Keratinocyte (primary cell): ENCODE data around the gene PCGF3. TPM values are rescaled to one million over a fixed set of nuclear protein-coding genes. Genes with fewer than 3 reads are reported as not detected.

Source experiments
- DNase-seq: peaks from one replicate; pipeline ENCODE4 v3.0.0-alpha.2; 2011; ENCODE audit warnings: low read depth, missing footprints, low spot score
- FAIRE-seq: peaks from 2 replicates; lab custom pipeline; 2011; peaks lifted over from hg19 to GRCh38; lab: Jason Lieb, UNC
- H2AFZ ChIP-seq: 2 replicates; pipeline ENCODE4 v1.6.0; 2012; ENCODE audit warnings: low read length, control low read depth, inconsistent platforms; ENCODE audit not compliant: control insufficient read depth
- H3K27ac ChIP-seq: 2 replicates; pipeline ENCODE4 v1.5.1; 2011; ENCODE audit warnings: low read length; ENCODE audit not compliant: control insufficient read depth, insufficient read depth
- H3K27me3 ChIP-seq: 3 replicates; pipeline ENCODE4 v1.6.0; 2011; ENCODE audit warnings: low read length; ENCODE audit not compliant: control insufficient read depth, insufficient read depth; ENCODE audit errors: extremely low read depth
- H3K36me3 ChIP-seq, 2 experiments: 2 replicates in 1 of 2; 3 replicates in 1 of 2; pipeline ENCODE4 v1.5.1; 2011; ENCODE audit warnings: low read length in 2 of 2, mild to moderate bottlenecking in 1 of 2; ENCODE audit not compliant: control insufficient read depth in 2 of 2, insufficient read depth in 2 of 2; ENCODE audit errors: extremely low read depth in 1 of 2
- H3K4me1 ChIP-seq: 3 replicates; pipeline ENCODE4 v1.5.1; 2011; ENCODE audit warnings: low read length; ENCODE audit not compliant: control insufficient read depth, insufficient read depth; ENCODE audit errors: extremely low read depth
- H3K4me2 ChIP-seq: 3 replicates; pipeline ENCODE4 v1.6.0; 2011; ENCODE audit warnings: low read depth, low read length; ENCODE audit not compliant: control insufficient read depth, insufficient read depth; ENCODE audit errors: extremely low read depth
- H3K4me3 ChIP-seq, 3 experiments: fragments of 200-600 bp in 1 of 3; sonication (generic) in 1 of 3; 2 replicates in 2 of 3; 3 replicates in 1 of 3; pipeline ENCODE4 v1.5.1; 2011 to 2016; ENCODE audit warnings: low read length in 3 of 3, mild to moderate bottlenecking in 3 of 3, control low read depth in 2 of 3, inconsistent platforms in 1 of 3, low read depth in 1 of 3, mixed read lengths in 1 of 3, mixed run types in 1 of 3, moderate library complexity in 1 of 3; ENCODE audit not compliant: control insufficient read depth in 2 of 3, insufficient read depth in 2 of 3; ENCODE audit errors: extremely low read depth in 1 of 3
- H3K79me2 ChIP-seq: 2 replicates; pipeline ENCODE4 v1.6.0; 2012; ENCODE audit warnings: low read length; ENCODE audit not compliant: control insufficient read depth, insufficient read depth
- H3K9ac ChIP-seq: 3 replicates; pipeline ENCODE4 v1.6.0; 2011; ENCODE audit warnings: low read length; ENCODE audit not compliant: control insufficient read depth, insufficient read depth; ENCODE audit errors: extremely low read depth
- H3K9me1 ChIP-seq: 3 replicates; pipeline ENCODE4 v1.6.0; 2011; ENCODE audit warnings: low read length; ENCODE audit not compliant: control insufficient read depth, insufficient read depth; ENCODE audit errors: extremely low read depth
- H3K9me3 ChIP-seq: 2 replicates; pipeline ENCODE4 v1.5.1; 2012; ENCODE audit warnings: low read depth, low read length; ENCODE audit not compliant: control insufficient read depth
- H4K20me1 ChIP-seq: 3 replicates; pipeline ENCODE4 v1.6.0; 2011; ENCODE audit warnings: low read length; ENCODE audit not compliant: control insufficient read depth, insufficient read depth; ENCODE audit errors: extremely low read depth
- EZH2 ChIP-seq: IDR thresholded peaks from one replicate; pipeline ENCODE4 v1.6.1; 2012; ENCODE audit warnings: inconsistent platforms, mild to moderate bottlenecking, low read length, moderate library complexity
- dilution Hi-C: fragments of 300-500 bp; cut with MboI; formaldehyde crosslinking; loops from one replicate; pipeline ENCODE4 v1.7.0; 2020; ENCODE audit warnings: low sequenced_read_pairs; ENCODE audit not compliant: extremely low pct_ligation_motif_present
- polyA plus RNA-seq, 5 experiments: library from polyadenylated mRNA; depleted of rRNA in 3 of 5; stranded (reverse) in 3 of 5; stranded (forward) in 1 of 5; unstranded in 1 of 5; fragments of >200 nt; gene quantifications; 1 replicate in 1 of 5; 2 replicates in 3 of 5; 3 replicates in 1 of 5; pipeline versions ENCODE4 v1.2.1 to v1.2.3, GENCODE V29; 2011 to 2012; ENCODE audit warnings: missing spikeins in 2 of 5, low read depth in 1 of 5, low replicate concordance in 1 of 5
- TF ChIP-seq, protein P1 (sequence below), 3 experiments: IDR thresholded peaks in 1 of 3; conservative IDR thresholded peaks in 1 of 3; optimal IDR thresholded peaks in 1 of 3; 2 replicates in 2 of 3; 3 replicates in 1 of 3; pipeline versions ENCODE3 to v1.5.1; 2011; ENCODE audit warnings: low read length in 3 of 3, mild to moderate bottlenecking in 3 of 3, moderate library complexity in 2 of 3, control low read depth in 1 of 3, inconsistent platforms in 1 of 3; ENCODE audit not compliant: insufficient read depth in 2 of 3; ENCODE audit errors: extremely low read depth in 1 of 3

PCGF3 gene
- polyA plus RNA-seq, 1 donor (not counting 4 experiments of a cell fraction or from before 2014, with no cell fraction given): 40.1 TPM

DNA sequence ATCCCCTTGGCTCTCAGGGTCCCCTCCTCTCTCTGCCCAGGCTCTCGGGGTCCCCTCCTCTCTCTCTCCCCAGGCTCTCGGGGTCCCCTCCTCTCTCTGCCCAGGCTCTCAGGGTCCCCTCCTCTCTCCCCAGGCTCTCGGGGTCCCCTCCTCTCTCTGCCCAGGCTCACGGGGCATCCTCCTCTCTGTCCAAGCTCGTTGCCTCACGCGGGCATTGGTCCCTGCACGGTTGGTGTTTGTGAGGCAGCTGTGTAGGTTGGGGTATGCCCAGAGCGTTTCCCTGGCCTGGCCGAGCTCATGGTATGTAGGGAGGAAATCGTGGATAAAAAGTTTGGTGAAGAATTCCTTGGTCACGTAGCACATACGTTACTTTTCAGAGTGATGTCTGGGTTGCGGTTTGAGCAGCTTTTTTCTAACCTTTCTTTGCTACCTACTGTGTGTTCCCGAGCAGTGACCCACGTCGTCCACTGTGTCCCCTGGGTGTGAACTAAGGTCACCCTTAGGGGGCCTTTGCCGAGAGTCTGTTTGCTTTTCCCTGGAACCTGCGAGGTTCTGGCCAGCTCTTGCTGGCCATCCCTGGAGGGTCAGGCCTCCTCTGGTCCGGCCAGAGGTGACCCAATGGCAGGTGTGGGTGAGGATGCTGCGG lies 36.6 kb downstream of the PCGF3 start:
- H3K36me3 ChIP-seq: peaks cover 10 to 21% of the 10 kb centered on the region in 2 experiments
- no peaks in the 10 kb centered on the region for H3K79me2 ChIP-seq
- no peak overlapping the region for H3K27ac ChIP-seq
- no peaks in the 10 kb centered on the region for H3K27me3 ChIP-seq
- no peak overlapping the region for H3K4me3 ChIP-seq
- DNase-seq (no peak), FAIRE-seq (no peak)
- no peaks in the 10 kb centered on the region for H3K9me1 ChIP-seq
- H3K4me2 ChIP-seq: no peak overlapping the region
- no peak for TF ChIP-seq EZH2
- TF ChIP-seq, protein P1, sequence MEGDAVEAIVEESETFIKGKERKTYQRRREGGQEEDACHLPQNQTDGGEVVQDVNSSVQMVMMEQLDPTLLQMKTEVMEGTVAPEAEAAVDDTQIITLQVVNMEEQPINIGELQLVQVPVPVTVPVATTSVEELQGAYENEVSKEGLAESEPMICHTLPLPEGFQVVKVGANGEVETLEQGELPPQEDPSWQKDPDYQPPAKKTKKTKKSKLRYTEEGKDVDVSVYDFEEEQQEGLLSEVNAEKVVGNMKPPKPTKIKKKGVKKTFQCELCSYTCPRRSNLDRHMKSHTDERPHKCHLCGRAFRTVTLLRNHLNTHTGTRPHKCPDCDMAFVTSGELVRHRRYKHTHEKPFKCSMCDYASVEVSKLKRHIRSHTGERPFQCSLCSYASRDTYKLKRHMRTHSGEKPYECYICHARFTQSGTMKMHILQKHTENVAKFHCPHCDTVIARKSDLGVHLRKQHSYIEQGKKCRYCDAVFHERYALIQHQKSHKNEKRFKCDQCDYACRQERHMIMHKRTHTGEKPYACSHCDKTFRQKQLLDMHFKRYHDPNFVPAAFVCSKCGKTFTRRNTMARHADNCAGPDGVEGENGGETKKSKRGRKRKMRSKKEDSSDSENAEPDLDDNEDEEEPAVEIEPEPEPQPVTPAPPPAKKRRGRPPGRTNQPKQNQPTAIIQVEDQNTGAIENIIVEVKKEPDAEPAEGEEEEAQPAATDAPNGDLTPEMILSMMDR (optimal IDR thresholded peaks at IDR 0.05 in 1 of 3, IDR thresholded peaks at IDR 0.05 in 1 of 3, conservative IDR thresholded peaks at IDR 0.05 in 1 of 3; ENCODE audit: extremely low read depth in 1 of 3, insufficient read depth in 2 of 3, low read length in 3 of 3): no peak
- no peak overlapping the region for H3K9ac ChIP-seq
- dilution Hi-C loops: no loop called here
- H3K4me1 ChIP-seq: no peaks in the 10 kb centered on the region
- peaks cover 5% of the 10 kb centered on the region for H4K20me1 ChIP-seq
- H2AFZ ChIP-seq: no peak overlapping the region
- no peaks in the 10 kb centered on the region for H3K9me3 ChIP-seq

DNA sequence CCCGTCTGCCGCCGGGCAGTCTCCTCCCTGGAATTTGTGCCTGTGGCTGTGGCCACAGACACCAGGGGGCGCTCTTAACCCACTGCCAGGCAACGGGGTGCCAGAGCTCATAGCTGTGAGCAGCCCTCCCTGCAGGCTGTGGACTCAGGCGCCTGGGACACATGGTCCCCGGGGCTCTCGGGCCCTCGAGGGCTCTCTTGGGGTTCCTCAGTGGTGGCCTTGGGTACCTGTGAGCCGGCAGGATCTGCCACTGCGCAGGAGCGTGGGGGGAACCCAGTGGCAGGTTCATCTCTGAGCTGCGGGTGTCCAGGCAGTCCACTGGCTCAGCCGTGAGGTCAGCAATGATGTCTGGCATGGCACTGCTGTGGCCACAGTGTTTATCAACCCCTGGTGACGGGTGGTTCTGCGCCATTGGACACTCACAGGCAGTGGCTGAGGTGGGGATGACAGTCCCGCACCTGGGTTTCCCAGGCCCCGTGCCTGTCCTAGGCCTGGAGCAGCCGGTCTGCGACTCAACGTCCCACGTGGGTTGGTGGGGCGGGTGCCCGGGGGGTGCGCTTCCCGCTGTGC lies 37.2 kb downstream of the PCGF3 start:
- no peak overlapping the region for H3K4me2 ChIP-seq
- H3K4me3 ChIP-seq: no peak overlapping the region
- H2AFZ ChIP-seq: no peak overlapping the region
- H3K36me3 ChIP-seq: peaks cover 4 to 18% of the 10 kb centered on the region in 2 experiments
- no peak overlapping the region for H3K9ac ChIP-seq
- H3K4me1 ChIP-seq: no peaks in the 10 kb centered on the region
- H3K9me3 ChIP-seq: no peaks in the 10 kb centered on the region
- no peak overlapping the region for H3K27ac ChIP-seq
- dilution Hi-C loops: no loop called here
- no peaks in the 10 kb centered on the region for H3K27me3 ChIP-seq
- DNase-seq: no peak
- FAIRE-seq: no peak
- H3K79me2 ChIP-seq: peaks cover 2% of the 10 kb centered on the region
- TF ChIP-seq, protein P1 (optimal IDR thresholded peaks at IDR 0.05 in 1 of 3, IDR thresholded peaks at IDR 0.05 in 1 of 3, conservative IDR thresholded peaks at IDR 0.05 in 1 of 3; ENCODE audit: extremely low read depth in 1 of 3, insufficient read depth in 2 of 3, low read length in 3 of 3): peak; percentile 72 to 93 (median 81)
- TF ChIP-seq EZH2: no peak
- no peaks in the 10 kb centered on the region for H3K9me1 ChIP-seq
- H4K20me1 ChIP-seq: peaks cover 5% of the 10 kb centered on the region
